ENCODE results near the gene CHMP2A. TPM values are rescaled to one million over a fixed set of nuclear protein-coding genes. Genes with fewer than 3 reads are reported as not detected.

The CHMP2A gene
- polyA plus RNA-seq, 1 of the 3 experiments (the other 2 are of a cell fraction): 381 TPM

GRCh38 chr19:58518256-58519086, 36.4 kb downstream of the CHMP2A start:
- H3K4me1 ChIP-seq (ENCODE audit: control insufficient read depth in 1 of 2, insufficient read depth in 2 of 2, low read depth in 1 of 2, low read length in 1 of 2): peaks cover 0 to 36% of the 10 kb centered on the region in 2 experiments; a peak in 1 of 4 replicates
- H4K20me1 ChIP-seq (ENCODE audit: insufficient read depth): no peaks in the 10 kb centered on the region; the same call in 1 of the 2 replicates
- peak overlapping the region; percentile 92 to 97 for H3K27ac ChIP-seq (ENCODE audit: low read depth in 2 of 2, low read length in 1 of 2)
- H3K4me2 ChIP-seq: peak overlapping the region; percentile 98
- peaks cover 6 to 19% of the 10 kb centered on the region in 2 experiments for H3K36me3 ChIP-seq (replicated peaks in 1 of 2; ENCODE audit: control insufficient read depth in 1 of 2, insufficient read depth in 2 of 2, low read length in 1 of 2)
- peak overlapping the region; percentile 75 to 83 for H3K4me3 ChIP-seq (ENCODE audit: low read depth in 2 of 2, low read length in 1 of 2)
- peak; percentile 39 for DNase-seq
- peaks cover 19% of the 10 kb centered on the region for H3F3A ChIP-seq (replicated peaks; ENCODE audit: insufficient read depth)
- peak; percentile 49; the same call in 1 of the 2 replicates for TF ChIP-seq CTCF (IDR thresholded peaks at IDR 0.05)
- TF ChIP-seq IRF3 (IDR thresholded peaks at IDR 0.05; ENCODE audit: low read depth, low read length): no peak
- TF ChIP-seq PBX3 (IDR thresholded peaks at IDR 0.05): no peak; the same call in 1 of the 2 replicates
- H3K9me2 ChIP-seq: no peaks in the 10 kb centered on the region
- ChIA-PET POLR2A (interaction anchor here (1.0 to 3.8 kb wide), 8 partner anchors 20 to 192 kb away, joined by 3 to 49 read pairs (median 11); partner anchors contain the start of genes CHMP2A, RPS5, TRIM28 and UBE2M), CTCF (interaction anchor here (0.8 to 4.7 kb wide), 31 partner anchors 10 to 191 kb away, joined by 3 to 81 read pairs (median 5); partner anchors contain the start of genes CHMP2A, TRIM28, UBE2M and ZNF446)
- H2AFZ ChIP-seq (ENCODE audit: low read depth): no peak overlapping the region
- no peaks in the 10 kb centered on the region for H3K9me3 ChIP-seq
- peak overlapping the region; percentile 93 for H3K9ac ChIP-seq
- H3K79me2 ChIP-seq (ENCODE audit: insufficient read depth): peaks cover 57% of the 10 kb centered on the region
- WGBS (ENCODE audit: low lambda C conversion rate): 5% methylated on average over 15 of the region's 22 CpGs
- no peaks in the 10 kb centered on the region for H3K27me3 ChIP-seq (ENCODE audit: insufficient read depth)

GRCh38 chr19:58516964-58517833, 37.7 kb downstream of the CHMP2A start:
- H3K4me2 ChIP-seq: peak overlapping the region; percentile 98; the same call in 1 of the 2 replicates
- H3K4me1 ChIP-seq (ENCODE audit: control insufficient read depth in 1 of 2, insufficient read depth in 2 of 2, low read depth in 1 of 2, low read length in 1 of 2): peaks cover 0 to 36% of the 10 kb centered on the region in 2 experiments; a peak in 1 of 4 replicates
- H3K9me3 ChIP-seq: no peaks in the 10 kb centered on the region
- no peaks in the 10 kb centered on the region for H3K9me2 ChIP-seq
- no peak overlapping the region for H3K9ac ChIP-seq
- no peak for TF ChIP-seq SMC3 (IDR thresholded peaks at IDR 0.05; ENCODE audit: low read depth, low read length)
- TF ChIP-seq YY1 (IDR thresholded peaks at IDR 0.05; ENCODE audit: low read depth): no peak
- no peak for TF ChIP-seq MEF2A (IDR thresholded peaks at IDR 0.05; ENCODE audit: borderline replicate concordance, low read depth)
- TF ChIP-seq ZBTB33 (IDR thresholded peaks at IDR 0.05; ENCODE audit: borderline replicate concordance, low read depth): no peak
- TF ChIP-seq MXI1 (IDR thresholded peaks at IDR 0.05; ENCODE audit: low read depth, low read length): no peak
- ChIA-PET CTCF (interaction anchor here (0.8 to 4.7 kb wide), 5 partner anchors 9 to 138 kb away, joined by 3 to 81 read pairs (median 23); partner anchors contain the start of genes CHMP2A and UBE2M), POLR2A (no interaction called here)
- 95% methylated on average over 64 of the region's 65 CpGs for WGBS (ENCODE audit: low lambda C conversion rate)
- no peaks in the 10 kb centered on the region for H3K27me3 ChIP-seq (ENCODE audit: insufficient read depth)
- no peaks in the 10 kb centered on the region; the same call in 1 of the 2 replicates for H4K20me1 ChIP-seq (ENCODE audit: insufficient read depth)
- H2AFZ ChIP-seq (ENCODE audit: low read depth): no peak overlapping the region
- H3K36me3 ChIP-seq (replicated peaks in 1 of 2; ENCODE audit: control insufficient read depth in 1 of 2, insufficient read depth in 2 of 2, low read length in 1 of 2): peaks cover 9 to 28% of the 10 kb centered on the region in 2 experiments
- no peak for DNase-seq
- peaks cover 63% of the 10 kb centered on the region for H3K79me2 ChIP-seq (ENCODE audit: insufficient read depth)
- peaks cover 23% of the 10 kb centered on the region for H3F3A ChIP-seq (replicated peaks; ENCODE audit: insufficient read depth)
- no peak overlapping the region for H3K27ac ChIP-seq (ENCODE audit: low read depth in 2 of 2, low read length in 1 of 2)
- H3K4me3 ChIP-seq (ENCODE audit: low read depth in 2 of 2, low read length in 1 of 2): no peak overlapping the region

All from SK-N-SH (cell line).